Middle frontal gyrus (tissue), 1 donor: ENCODE data around the gene DOP1A.

Experiments
- DNase-seq: peaks from one replicate; pipeline ENCODE4 v3.0.0-alpha.2; 2015; ENCODE audit warnings: low spot score; ENCODE audit errors: extremely low spot score

Gene DOP1A

GRCh38 chr6:83193747-83194566 lies 126.5 kb downstream of the DOP1A start:
- DNase-seq, result no peak

GRCh38 chr6:83198486-83199172 lies 131.2 kb downstream of the DOP1A start:
- no peak for DNase-seq

- DNase-seq, result no peak
These were observed 131.8 kb downstream of the DOP1A start for GRCh38 chr6:83199173-83199862.

GRCh38 chr6:83199863-83200225 lies 132.4 kb downstream of the DOP1A start:
- DNase-seq, result no peak

- DNase-seq, result no peak
These were observed 134.6 kb downstream of the DOP1A start for GRCh38 chr6:83202031-83202430.

- peak; percentile 66 for DNase-seq
These were observed 147.9 kb downstream of the DOP1A start for GRCh38 chr6:83215131-83216047.

- DNase-seq, result no peak
These were observed 149.3 kb downstream of the DOP1A start for GRCh38 chr6:83216806-83217205.
